GM19452 (cell line): ENCODE measurements around the gene IL6.
A peak's percentile ranks its signal among the peaks of the same experiment; 100 is the strongest.
"Not testable (repeated sequence)": the region's sequence is repeated elsewhere in the genome, so short reads cannot be mapped to it uniquely, and the experiment has no call there.

ENCODE experiments used
- ATAC-seq: cut with Tn5 transposase; IDR thresholded peaks from one replicate; pipeline ENCODE4 v1.9.1; 2021; ENCODE audit not compliant: unreplicated experiment

IL6 gene

DNA sequence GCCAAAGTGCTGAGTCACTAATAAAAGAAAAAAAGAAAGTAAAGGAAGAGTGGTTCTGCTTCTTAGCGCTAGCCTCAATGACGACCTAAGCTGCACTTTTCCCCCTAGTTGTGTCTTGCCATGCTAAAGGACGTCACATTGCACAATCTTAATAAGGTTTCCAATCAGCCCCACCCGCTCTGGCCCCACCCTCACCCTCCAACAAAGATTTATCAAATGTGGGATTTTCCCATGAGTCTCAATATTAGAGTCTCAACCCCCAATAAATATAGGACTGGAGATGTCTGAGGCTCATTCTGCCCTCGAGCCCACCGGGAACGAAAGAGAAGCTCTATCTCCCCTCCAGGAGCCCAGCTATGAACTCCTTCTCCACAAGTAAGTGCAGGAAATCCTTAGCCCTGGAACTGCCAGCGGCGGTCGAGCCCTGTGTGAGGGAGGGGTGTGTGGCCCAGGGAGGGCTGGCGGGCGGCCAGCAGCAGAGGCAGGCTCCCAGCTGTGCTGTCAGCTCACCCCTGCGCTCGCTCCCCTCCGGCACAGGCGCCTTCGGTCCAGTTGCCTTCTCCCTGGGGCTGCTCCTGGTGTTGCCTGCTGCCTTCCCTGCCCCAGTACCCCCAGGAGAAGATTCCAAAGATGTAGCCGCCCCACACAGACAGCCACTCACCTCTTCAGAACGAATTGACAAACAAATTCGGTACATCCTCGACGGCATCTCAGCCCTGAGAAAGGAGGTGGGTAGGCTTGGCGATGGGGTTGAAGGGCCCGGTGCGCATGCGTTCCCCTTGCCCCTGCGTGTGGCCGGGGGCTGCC is at the start of gene IL6:
IL6 (plus strand) TSS at position 294 of the 807 bp plus-strand sequence; CDS start at position 357, 63 bp downstream.
- no peak for ATAC-seq

DNA sequence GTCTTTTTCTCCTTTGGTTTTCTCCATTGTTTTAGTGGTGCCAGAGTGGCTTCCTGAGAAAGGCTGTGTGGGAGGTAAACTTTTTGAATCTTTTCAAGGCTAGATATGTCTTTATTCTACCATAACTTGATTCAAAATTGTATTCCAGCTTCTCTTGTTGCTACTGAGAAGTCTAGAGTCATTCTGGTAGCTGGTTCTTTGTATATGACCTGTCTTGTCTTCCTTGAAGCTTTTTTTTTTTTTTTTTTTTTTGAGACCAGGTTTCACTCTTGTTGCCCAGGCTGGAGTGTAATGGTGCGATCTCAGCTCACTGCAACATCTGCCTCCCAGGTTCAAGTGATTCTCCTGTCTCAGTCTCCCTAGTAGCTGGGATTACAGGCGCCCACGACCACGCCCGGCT is 49.7 kb upstream of the IL6 start:
- not testable (repeated sequence) for ATAC-seq

DNA sequence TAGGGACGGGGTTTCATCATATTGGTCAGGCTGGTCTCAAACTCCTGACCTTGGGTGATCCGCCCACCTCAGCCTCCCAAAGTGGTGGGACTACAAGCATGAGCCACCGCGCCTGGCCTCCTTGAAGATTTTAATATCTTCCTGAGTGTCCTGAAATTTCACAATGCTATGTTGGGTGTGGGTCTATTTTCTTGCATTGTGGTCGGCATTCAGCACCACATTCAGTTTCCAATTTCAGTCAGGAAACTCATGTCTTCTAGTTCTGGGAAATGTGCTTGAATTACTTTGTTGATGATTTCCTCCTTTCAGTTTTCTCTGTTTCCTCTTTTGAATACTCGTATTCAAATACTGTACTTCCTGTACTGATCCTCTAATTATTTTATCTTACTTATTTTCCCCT is 49.3 kb upstream of the IL6 start:
- ATAC-seq = no peak

DNA sequence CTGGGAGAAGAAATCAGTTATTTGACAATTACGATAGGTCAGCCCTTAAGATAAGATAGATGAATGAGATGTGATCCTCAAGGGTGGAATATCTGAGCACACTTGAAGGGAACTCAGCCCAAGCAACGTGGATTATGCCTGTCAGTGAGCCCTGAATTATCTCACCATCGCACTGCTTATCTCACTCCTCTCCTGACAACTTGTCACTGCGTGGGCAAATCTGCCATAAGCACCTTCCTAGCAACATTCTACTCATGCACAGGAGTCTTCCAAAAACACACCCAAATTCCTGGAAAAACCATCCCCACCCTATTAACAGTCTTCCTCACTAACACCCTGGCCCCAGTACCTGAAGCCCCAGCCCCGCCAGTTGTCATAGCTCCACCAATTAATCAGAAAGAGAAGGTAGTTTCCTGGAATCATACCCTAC is 46.5 kb upstream of the IL6 start:
- no peak for ATAC-seq

DNA sequence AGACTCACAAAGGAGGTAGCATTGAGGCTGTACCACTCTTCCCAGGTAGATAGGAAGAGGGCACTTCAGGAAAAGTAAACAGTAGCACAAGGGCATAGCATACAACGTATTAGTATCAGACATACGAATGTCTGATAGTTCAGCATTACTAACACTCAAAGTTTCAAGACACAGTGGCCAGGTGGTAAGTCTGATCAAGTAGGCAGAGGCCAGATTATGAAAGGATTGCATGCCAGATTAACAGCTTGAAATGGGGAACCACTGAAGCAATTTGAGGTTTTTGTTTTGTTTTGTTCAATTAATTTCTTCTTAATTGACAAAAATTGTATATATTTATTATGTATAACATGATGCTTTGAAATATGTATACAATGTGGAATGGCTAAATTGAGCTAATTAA is 45.7 kb upstream of the IL6 start:
- ATAC-seq = no peak

DNA sequence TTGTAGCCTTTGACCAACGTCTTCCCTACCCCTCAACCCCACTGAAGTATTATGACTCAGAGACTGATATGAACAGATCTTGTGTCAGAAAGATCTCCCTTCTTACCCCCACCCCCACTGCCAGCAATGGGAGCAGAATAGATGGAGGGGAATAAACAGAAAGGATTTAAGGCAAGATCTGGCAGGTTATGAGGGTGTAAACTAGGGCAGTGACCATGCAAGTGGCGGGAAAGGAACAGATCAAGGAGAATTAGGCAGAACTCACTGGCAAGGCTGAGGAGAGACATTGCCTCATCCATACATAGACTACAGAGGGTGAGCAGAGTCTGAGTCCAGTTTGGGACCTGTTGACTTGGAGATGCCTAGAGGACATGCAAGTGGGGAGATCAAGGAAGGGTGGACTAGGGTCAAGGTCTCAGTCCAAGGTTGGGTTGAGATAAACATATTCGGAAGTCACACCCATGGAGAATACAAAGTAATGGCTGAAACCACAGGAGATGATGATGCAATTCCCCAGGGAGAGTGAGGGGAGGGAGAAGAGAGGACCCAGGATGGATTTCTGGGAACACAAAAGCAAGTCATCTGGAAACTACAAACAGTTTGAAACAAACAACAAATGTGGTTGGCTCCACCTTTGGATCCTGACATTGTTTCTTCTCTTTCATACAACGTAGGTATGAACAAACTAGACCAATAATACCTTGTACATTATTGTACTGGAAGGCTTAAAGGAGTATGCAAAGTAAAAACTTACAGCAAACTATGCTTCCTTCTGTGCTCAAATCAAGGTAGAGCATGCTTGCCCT is 44.9 kb upstream of the IL6 start:
- ATAC-seq = no peak

DNA sequence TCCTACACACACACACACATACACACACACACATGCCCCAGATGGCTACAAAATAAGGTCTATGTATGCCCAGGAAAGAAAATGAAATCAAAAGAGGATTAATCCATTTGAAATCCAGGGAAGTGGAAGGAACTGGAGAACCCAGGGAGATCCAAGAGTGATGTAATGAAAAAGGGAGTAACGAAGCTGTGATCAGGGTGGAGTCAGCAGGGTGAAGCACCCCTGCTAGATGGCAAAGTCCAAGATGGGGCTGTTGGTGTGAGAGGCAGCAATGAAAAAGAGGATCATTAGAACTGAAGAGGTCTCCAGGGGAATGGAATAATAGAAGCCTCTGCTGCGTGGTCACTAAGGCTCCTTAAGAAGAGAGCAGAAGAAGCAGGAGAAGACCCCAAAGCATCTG is 43.6 kb upstream of the IL6 start:
- ATAC-seq = no peak

DNA sequence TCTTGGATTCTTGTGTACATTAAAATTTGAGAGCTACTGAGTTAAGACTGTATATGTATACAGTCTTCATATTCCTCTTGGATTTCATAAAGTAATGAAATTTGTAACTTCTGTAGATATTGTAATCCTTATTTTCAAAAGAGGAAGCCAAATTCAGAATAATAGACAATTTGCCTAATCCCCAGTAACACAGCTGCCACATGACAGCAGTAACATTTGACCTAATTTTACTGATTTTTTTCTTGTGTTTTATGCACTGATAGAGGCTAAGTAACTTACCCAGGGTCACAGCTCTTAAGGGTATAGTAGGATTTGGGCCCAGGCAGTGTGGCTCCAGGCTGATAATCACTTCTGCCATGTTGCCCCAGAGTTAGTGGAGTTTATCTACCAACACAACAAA is 40.4 kb upstream of the IL6 start:
- ATAC-seq = no peak

DNA sequence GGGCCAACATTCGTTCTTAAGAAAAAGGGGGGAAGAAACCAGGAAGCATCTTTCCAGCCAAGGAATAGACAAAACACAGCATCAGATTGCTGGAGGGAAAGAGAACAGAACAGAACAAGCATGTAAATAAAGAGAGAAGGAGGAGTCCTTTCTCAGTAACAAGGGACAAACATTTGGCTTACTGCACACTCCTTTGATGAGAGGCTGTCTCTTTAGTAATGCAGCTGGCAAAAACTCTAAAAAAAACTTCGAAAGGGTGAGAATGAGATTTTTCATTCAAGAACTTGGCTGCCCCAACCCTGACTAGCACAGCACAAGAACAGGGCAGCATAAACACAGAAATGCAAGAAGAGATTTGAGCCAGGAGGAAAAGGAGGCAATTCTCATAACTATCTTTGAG is 38.9 kb upstream of the IL6 start:
- ATAC-seq = no peak

DNA sequence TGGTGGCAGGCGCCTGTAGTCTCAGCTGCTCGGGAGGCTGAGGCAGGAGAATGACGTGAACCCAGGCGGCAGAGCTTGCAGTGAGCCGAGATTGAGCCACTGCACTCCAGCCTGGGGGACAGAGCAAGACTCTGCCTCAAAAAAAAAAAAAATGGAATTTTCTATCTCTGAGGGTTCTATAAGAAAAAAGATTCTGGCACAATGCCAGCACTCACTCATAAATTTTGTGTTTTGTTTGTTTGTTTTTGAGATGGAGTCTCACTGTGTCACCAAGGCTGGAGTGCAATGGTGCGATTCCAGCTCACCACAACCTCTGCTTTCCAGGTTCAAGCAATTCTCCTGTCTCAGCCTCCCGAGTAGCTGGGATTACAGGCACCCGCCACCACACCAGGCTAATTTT is 38.1 kb upstream of the IL6 start:
- not testable (repeated sequence) for ATAC-seq

DNA sequence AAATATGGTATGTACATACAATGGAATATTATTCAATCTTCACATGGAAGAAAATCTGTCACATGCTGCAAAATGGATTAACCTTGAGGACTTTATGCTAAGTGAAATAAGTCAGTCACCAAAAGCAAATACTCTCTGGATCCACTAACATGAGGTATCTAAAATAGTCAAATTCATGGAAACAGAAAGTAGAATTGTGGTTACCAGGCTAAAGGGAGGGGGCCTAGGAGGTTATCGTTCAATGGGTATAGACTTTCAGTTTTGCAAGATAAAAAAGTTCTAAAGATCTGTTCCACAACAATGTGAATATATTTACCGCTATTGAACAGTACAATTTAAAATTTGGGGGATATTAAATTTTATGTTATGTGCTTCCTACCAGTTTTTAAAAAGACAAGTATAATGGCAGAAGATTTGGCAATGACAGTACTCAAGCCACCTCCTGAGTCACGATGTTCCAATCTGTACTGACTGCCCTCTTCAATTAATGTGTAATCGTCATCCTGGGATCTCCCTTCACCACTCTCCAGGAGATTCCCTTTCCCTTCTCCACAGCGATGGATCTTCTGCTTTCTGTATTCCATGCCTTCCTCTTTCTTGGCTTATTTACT is 32.3 kb upstream of the IL6 start:
- ATAC-seq = peak; percentile 46

DNA sequence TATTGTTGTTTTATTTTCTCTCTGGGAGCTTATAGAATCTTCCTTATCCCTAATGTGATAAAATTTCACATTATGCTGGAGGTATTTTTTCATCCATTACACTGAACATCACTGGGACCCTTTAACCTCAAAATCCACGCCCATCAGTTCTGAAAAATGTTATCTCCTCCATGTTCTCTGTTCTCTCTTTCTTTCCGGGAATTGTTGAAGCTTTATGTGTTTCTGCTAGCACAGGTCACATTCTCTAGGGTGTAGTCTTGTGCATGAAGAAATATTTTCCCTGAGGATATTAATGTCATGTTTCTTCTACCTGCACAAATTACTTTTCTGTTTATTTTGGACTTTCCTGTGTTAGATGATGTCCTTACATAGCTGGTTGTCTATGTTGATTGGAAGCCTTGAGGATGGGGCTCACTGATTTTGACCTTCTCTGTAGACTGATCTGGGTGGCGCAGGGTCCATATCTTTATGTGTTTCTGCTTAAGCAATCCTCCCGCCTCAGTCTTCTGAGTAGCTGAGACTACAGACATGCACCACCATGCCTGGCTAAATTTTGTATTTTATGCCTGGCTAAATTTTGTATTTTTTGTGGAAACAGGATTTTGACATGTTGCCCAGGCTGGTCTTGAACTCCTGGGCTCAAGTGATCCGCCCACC is 31.4 kb upstream of the IL6 start:
- ATAC-seq = no peak

DNA sequence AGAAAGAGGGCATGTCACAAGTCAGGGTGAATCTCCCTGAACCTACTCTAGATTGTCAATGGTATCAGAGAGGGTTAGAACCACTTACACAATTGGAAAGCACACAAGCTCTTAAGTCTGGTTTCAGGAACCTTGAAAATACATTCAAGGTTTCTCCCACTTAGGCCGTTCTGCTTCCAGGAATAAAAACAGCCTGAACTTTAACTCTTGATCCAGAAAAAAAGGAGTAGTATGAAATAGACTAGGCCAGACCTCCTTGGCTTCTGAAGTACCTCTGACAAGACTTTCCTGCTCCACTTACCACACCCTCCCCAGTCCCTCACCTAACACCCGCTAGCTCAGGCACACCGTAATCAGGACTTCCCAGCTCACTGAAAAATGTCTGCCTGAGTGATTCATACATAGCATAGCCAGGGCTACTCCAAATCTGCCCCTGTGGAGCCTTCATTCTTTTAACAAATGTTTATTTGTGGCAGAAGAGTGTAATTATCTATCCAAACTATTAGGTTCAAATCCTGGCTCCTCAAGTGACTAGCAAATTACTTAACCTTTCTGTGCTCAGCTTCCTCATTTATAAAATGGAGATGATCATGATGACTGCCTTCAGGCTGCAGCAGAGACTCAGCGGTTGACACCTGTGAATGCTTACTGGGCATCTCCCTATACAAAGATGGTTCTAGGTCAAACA is 30.3 kb upstream of the IL6 start:
- ATAC-seq = no peak

DNA sequence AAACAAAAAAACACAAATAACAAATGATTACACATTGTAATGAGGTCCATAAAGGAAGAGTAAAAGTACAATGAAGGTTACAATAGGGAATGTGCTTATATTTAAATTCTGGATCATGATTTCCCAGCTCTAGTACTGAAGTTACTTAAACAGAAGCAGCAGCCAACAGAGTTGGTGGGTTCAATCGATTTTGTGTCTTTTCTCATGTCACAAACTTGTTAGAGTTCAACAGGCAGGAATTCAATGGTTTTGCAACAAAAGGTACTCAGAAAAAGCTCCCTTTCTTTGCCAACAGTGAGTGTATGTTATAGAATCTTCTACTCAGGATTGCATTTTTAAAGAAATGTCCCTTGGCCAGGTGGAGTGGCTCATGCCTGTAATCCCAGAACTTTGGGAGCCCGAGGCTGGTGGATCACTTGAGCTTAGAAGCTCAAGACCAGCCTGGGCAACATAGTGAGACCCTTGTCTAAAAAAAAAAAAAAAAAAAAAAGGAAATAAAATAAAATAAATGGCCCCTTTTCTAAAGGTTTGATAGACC is 29.6 kb upstream of the IL6 start:
- no peak for ATAC-seq

DNA sequence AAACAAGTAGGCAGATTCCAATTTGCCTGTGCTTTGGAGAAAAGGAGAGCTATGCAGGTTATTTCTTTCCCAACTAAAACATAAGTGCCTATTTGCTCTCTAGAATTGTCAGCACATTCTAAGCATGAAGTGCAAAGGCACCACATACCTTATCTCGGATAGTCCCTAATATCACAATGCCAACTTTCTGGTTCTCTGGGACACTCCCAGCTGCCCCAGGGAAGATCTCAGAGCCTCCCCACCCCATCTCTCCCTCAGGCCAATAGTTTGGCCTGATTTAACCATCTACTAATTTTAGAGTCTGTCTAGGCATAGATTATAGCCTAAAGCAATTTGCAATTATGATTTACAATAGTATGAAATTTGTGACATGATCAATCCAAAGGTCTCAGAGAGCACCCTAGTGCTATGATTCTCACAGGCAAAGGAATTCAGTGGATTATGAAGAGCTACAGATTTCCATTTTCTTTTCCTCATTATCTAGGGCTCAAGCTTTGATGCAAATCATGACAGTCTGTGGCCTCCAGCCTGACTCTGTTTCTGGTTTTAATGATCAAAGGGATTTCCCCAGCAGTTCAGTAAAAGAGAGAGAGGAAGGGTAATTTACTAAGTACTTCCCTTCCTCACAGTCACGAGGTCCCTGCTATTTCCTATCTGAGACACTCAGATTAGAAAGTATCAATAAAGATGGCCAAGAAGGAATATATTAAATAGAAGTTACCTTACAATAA is 29.0 kb upstream of the IL6 start:
- peak; percentile 75 for ATAC-seq

DNA sequence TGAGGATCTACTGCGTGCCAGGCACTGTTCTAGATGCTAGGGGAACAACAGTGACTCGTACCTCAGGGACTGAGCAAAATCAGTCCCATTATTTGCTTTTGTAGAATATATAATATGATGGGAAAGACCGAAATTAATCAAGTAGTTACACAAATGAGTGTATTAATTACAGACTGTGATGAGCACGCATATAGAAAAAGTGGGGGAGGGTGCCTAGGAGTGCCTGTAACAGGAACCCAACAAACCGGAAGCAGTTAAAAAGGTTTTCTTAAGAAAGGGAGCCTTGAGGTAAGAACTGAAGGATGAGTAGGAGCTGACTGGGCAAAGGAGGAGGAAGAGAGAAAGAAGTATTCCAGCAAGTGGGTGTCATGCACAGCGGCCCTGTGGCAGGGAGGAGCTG is 28.2 kb upstream of the IL6 start:
- ATAC-seq = no peak

DNA sequence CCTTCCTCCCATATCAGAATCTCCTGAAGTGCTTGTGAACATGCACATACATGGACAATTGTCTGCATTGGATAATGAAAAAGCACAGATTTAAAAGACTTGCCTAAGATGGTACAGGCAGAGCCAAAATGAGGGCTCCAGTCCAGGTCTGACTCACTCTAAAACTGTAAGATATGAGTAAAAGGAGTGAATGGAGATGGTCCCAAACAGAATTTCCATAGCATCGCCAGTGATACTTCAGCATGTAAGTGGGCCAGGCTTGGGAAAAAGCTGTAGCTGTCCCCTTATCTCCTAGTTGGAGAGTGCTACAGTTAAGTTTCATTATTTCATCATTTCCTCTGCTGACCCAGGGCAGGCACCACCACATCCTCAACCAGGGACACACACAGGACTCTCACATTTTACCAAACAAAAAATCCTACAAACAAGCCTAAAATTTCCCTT is 26.4 kb upstream of the IL6 start:
- ATAC-seq = no peak

DNA sequence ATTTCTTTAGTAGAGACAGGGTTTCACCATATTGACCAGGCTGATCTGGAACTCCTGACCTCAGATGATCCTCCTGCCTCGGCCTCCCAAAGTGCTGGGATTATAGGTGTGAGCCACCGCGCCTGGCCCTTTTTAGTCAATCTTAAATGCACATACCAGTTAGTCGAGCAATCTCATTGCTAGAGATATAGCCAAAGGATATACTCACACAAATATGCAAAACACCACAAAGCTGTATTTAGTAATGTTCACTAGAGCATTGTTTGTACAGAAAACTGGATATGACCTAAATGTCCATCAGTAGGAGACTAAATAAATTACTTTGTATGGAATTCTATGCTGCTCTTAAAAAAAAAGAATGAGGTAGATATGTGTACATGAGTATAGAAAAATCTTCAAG is 24.5 kb upstream of the IL6 start:
- ATAC-seq = no peak

DNA sequence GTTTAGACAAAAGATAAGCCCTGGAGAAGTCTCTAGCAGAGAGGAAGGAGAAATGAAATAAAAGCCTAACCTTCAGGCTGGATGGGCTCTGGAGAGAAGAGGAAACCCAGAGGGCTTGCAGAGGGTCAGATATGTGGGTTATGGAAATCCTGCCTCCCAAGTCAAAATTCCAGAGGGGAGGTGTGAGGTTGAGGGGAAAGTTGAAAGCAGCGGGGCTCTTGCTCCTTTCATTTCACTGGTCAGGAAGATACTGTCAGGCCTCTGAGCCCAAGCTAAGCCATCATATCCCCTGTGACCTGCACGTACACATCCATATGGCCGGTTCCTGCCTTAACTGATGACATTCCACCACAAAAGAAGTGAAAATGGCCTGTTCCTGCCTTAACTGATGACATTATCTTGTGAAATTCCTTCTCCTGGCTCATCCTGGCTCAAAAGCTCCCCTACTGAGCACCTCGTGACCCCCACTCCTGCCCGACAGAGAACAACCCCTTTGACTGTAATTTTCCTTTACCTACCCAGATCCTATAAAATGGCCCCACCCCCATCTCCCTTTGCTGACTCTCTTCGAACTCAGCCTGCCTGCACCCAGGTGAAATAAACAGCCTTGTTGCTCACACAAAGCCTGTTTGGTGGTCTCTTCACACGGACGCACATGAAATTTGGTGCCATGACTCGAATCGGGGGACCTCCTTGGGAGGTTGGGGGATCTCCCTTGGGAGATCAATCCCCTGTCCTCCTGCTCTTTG is 23.7 kb upstream of the IL6 start:
- ATAC-seq = not testable (repeated sequence)
